Gastroesophageal sphincter (tissue), 3 donors: ENCODE data around the gene STPG4.

ENCODE experiments used
- CTCF ChIP-seq, 4 experiments: fragments of 200-600 bp in 2 of 4; fragments of 450-650 bp in 2 of 4; sonication (generic) in 1 of 4; IDR thresholded peaks; one replicate each; pipeline ENCODE4 v1.5.1; 2017 to 2019; ENCODE audit warnings: antibody characterized with exemption in 4 of 4, mild to moderate bottlenecking in 2 of 4, moderate library complexity in 2 of 4
- EP300 ChIP-seq: sonication (generic); formaldehyde crosslinking; IDR thresholded peaks from one replicate; pipeline ENCODE4 v1.6.1; 2017; ENCODE audit warnings: antibody characterized with exemption, mild to moderate bottlenecking
- POLR2AphosphoS5 ChIP-seq: sonication (generic); formaldehyde crosslinking; IDR thresholded peaks from one replicate; pipeline ENCODE4 v1.6.1; 2017; ENCODE audit warnings: antibody characterized with exemption

GRCh38 chr2:47165001-47165555, 10.0 kb upstream of the STPG4 start:
- no peak for TF ChIP-seq CTCF (IDR thresholded peaks at IDR 0.05)
- no peak for TF ChIP-seq EP300
- TF ChIP-seq POLR2AphosphoS5, result no peak
